Left ventricle myocardium inferior (tissue), 1 donor: ENCODE results near the gene MICOS13. TPM values are rescaled to one million over a fixed set of nuclear protein-coding genes. Genes with fewer than 3 reads are reported as not detected.

Source experiments
- DNase-seq: peaks from one replicate; pipeline ENCODE4 v3.0.0-alpha.2; 2020
- H3K27ac ChIP-seq: fragments of 200-600 bp; replicated peaks from 2 replicates; pipeline ENCODE4 v1.8.0; 2021
- H3K27me3 ChIP-seq: fragments of 200-600 bp; 2 replicates; pipeline ENCODE4 v1.8.0; 2021; ENCODE audit warnings: low read depth
- H3K36me3 ChIP-seq: fragments of 200-600 bp; 2 replicates; pipeline ENCODE4 v1.8.0; 2021
- H3K4me1 ChIP-seq: fragments of 200-600 bp; 2 replicates; pipeline ENCODE4 v1.8.0; 2021
- H3K4me3 ChIP-seq: fragments of 200-600 bp; 2 replicates; pipeline ENCODE4 v1.8.0; 2021; ENCODE audit warnings: mild to moderate bottlenecking, moderate library complexity
- H3K9me3 ChIP-seq: fragments of 200-600 bp; replicated peaks from 2 replicates; pipeline ENCODE4 v1.8.0; 2021
- CTCF ChIP-seq: fragments of 200-600 bp; IDR thresholded peaks from 2 replicates; pipeline ENCODE4 v1.8.0; 2021; ENCODE audit warnings: antibody characterized with exemption, mild to moderate bottlenecking, borderline replicate concordance
- intact Hi-C: fragments of 100-400 bp; cut with micrococcal nuclease; formaldehyde crosslinking; loops from one replicate; pipeline ENCODE4 v1.11.0; 2022
- total RNA-seq: library from RNA; stranded (reverse); fragmentation: NEBNext Ultra II Directional; extraction: Animal tissue kit (Norgen Biotek cat#: 25700); gene quantifications from one replicate; pipeline ENCODE4 v1.2.1, GENCODE V29; 2021
- donor health status: DM: no; HTN: yes; CAD: no; lungs with severe emphysema.

The MICOS13 gene
- total RNA-seq, 1 donor from 2014 or later = 155 TPM

GRCh38 chr19:5681391-5682106, 1.2 kb upstream of the MICOS13 start:
- peaks cover 13% of the 10 kb centered on the region for H3K36me3 ChIP-seq
- intact Hi-C loops = no loop called here
- no peak for TF ChIP-seq CTCF
- H3K27me3 ChIP-seq = no peaks in the 10 kb centered on the region
- peak overlapping the region; percentile 96 for H3K27ac ChIP-seq
- no peaks in the 10 kb centered on the region for H3K9me3 ChIP-seq
- peaks cover 35% of the 10 kb centered on the region for H3K4me1 ChIP-seq
- H3K4me3 ChIP-seq = peak overlapping the region; percentile 91
- no peak for DNase-seq

GRCh38 chr19:5680084-5680436, 256 bp downstream of the MICOS13 start:
- no peak for TF ChIP-seq CTCF
- no peaks in the 10 kb centered on the region for H3K27me3 ChIP-seq
- peaks cover 44% of the 10 kb centered on the region for H3K4me1 ChIP-seq
- intact Hi-C loops = no loop called here
- H3K4me3 ChIP-seq = peak overlapping the region; percentile 91
- DNase-seq = no peak
- peak overlapping the region; percentile 96 for H3K27ac ChIP-seq
- H3K9me3 ChIP-seq = no peaks in the 10 kb centered on the region
- H3K36me3 ChIP-seq = peaks cover 13% of the 10 kb centered on the region

- peak overlapping the region; percentile 96 for H3K27ac ChIP-seq
- no peak for TF ChIP-seq CTCF
- H3K36me3 ChIP-seq = peaks cover 13% of the 10 kb centered on the region
- peak overlapping the region; percentile 91 for H3K4me3 ChIP-seq
- no peaks in the 10 kb centered on the region for H3K27me3 ChIP-seq
- peaks cover 45% of the 10 kb centered on the region for H3K4me1 ChIP-seq
- DNase-seq = no peak
- H3K9me3 ChIP-seq = no peaks in the 10 kb centered on the region
- intact Hi-C loops = no loop called here
Observed at GRCh38 chr19:5679289-5680083, 830 bp downstream of the MICOS13 start.

- H3K27ac ChIP-seq = no peak overlapping the region
- H3K4me3 ChIP-seq = no peak overlapping the region
- H3K27me3 ChIP-seq = no peaks in the 10 kb centered on the region
- intact Hi-C loops = no loop called here
- DNase-seq = no peak
- H3K4me1 ChIP-seq = peaks cover 45% of the 10 kb centered on the region
- no peak for TF ChIP-seq CTCF
- no peaks in the 10 kb centered on the region for H3K9me3 ChIP-seq
- peaks cover 13% of the 10 kb centered on the region for H3K36me3 ChIP-seq
Observed at GRCh38 chr19:5678071-5678718, 2.1 kb downstream of the MICOS13 start.

GRCh38 chr19:5677580-5677979, 2.7 kb downstream of the MICOS13 start:
- TF ChIP-seq CTCF = no peak
- peaks cover 45% of the 10 kb centered on the region for H3K4me1 ChIP-seq
- no peak overlapping the region for H3K27ac ChIP-seq
- no peaks in the 10 kb centered on the region for H3K27me3 ChIP-seq
- intact Hi-C loops = no loop called here
- H3K36me3 ChIP-seq = peaks cover 13% of the 10 kb centered on the region
- H3K4me3 ChIP-seq = no peak overlapping the region
- no peaks in the 10 kb centered on the region for H3K9me3 ChIP-seq
- DNase-seq = no peak
